Uterus (tissue), 4 donors: Measurements from ENCODE around the gene HABP4. TPM values are rescaled to one million over a fixed set of nuclear protein-coding genes. Genes with fewer than 3 reads are reported as not detected.
A peak's percentile ranks its signal among the peaks of the same experiment; 100 is the strongest.

Source experiments
- DNase-seq, 2 donors: peaks; one replicate each; pipeline ENCODE4 v3.0.0-alpha.2; 2019 to 2020
- H3K27ac ChIP-seq, 2 donors: fragments of 200-600 bp; sonication (generic); 1 replicate in 1 of 2; 2 replicates in 1 of 2; pipeline ENCODE4 v1.5.1; 2016 to 2018
- H3K27me3 ChIP-seq, 2 donors: fragments of 200-600 bp; sonication (generic); one replicate each; pipeline ENCODE4 v1.5.1; 2018 to 2019; ENCODE audit warnings: control low read depth in 1 of 2
- H3K36me3 ChIP-seq, 2 donors: fragments of 200-600 bp; sonication (generic); one replicate each; pipeline ENCODE4 v1.5.1; 2019; ENCODE audit warnings: control low read depth in 1 of 2
- H3K4me1 ChIP-seq, 2 donors: fragments of 200-600 bp; sonication (generic); one replicate each; pipeline ENCODE4 v1.5.1; 2018 to 2019; ENCODE audit warnings: control low read depth in 1 of 2
- H3K4me3 ChIP-seq, 2 donors: fragments of 200-600 bp; sonication (generic); 1 replicate in 1 of 2; 2 replicates in 1 of 2; pipeline ENCODE4 v1.5.1; 2018 to 2019; ENCODE audit warnings: mild to moderate bottlenecking in 1 of 2
- H3K9me3 ChIP-seq, 2 donors: fragments of 200-600 bp; sonication (generic); one replicate each; pipeline ENCODE4 v1.5.1; 2019; ENCODE audit warnings: control low read depth in 1 of 2
- POLR2A ChIP-seq, 2 donors: fragments of 450-650 bp; IDR thresholded peaks; one replicate each; pipeline ENCODE4 v1.6.1; 2016; ENCODE audit warnings: antibody characterized with exemption in 2 of 2, mild to moderate bottlenecking in 1 of 2, moderate library complexity in 1 of 2
- intact Hi-C: fragments of 100-400 bp; cut with DNase I; formaldehyde crosslinking; loops from one replicate; pipeline ENCODE4 v1.15.1; 2023; ENCODE audit warnings: low total_unique reads
- total RNA-seq, 4 donors: library from RNA; depleted of rRNA in 3 of 4; stranded (reverse); fragments of >200 nt in 3 of 4; gene quantifications; one replicate each; pipeline versions ENCODE4 v1.1.0 to v1.2.4, GENCODE V29; 2014 to 2023
- TF ChIP-seq, protein P1 (sequence below), 4 experiments: fragments of 200-600 bp in 2 of 4; fragments of 450-650 bp in 2 of 4; sonication (generic) in 2 of 4; IDR thresholded peaks; one replicate each; pipeline ENCODE4 v1.5.1; 2016 to 2019; ENCODE audit warnings: antibody characterized with exemption in 4 of 4, mild to moderate bottlenecking in 2 of 4, moderate library complexity in 1 of 4
- donor health status: DM: yes; HTN: yes; CAD: no.

Gene HABP4
- total RNA-seq, 4 donors from 2014 or later, result 4.1 to 19.4 (median 11.9) TPM

DNA sequence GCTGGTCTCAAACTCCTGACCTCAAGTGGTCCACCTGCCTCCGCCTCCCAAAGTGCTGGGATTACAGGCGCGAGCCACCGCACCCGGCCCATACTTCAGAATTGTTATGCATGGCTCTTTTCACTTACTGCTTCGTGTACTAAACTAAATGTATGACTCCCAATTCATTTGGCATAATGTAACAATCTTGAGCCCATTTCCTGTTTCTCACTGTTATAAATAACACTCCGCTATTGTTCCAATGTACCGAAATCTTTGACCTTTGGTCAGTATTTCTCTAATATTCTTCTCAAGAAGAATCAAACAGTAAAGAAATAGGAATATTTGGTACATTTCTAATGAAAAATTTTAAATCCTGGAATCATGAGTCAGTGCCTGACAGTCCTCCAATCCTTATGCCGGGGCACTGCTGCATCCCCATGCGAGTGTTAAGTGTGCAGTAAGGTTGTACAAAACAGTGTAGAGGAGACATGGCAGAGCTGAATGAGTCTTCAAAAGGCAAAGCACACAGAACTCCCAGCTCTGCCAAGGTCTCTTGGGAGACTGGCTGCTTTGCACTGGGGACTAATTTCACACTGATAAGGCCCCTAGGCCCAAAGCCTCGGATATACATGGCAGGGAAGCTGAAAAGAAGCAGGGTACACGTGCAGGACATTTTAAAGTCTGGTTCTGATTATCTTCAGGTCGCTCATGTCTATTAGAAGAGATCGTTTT is 58.4 kb downstream of the HABP4 start:
- Histone ChIP-seq H3K27ac (peak overlapping the region in 1 of 2 donors; percentile 10), H3K4me3 (no peak overlapping the region), H3K9me3 (no peaks in the 10 kb centered on the region), H3K36me3 (no peaks in the 10 kb centered on the region), H3K4me1 (no peaks in the 10 kb centered on the region), H3K27me3 (no peaks in the 10 kb centered on the region)
- TF ChIP-seq POLR2A (IDR thresholded peaks at IDR 0.05), result no peak
- TF ChIP-seq, protein P1, sequence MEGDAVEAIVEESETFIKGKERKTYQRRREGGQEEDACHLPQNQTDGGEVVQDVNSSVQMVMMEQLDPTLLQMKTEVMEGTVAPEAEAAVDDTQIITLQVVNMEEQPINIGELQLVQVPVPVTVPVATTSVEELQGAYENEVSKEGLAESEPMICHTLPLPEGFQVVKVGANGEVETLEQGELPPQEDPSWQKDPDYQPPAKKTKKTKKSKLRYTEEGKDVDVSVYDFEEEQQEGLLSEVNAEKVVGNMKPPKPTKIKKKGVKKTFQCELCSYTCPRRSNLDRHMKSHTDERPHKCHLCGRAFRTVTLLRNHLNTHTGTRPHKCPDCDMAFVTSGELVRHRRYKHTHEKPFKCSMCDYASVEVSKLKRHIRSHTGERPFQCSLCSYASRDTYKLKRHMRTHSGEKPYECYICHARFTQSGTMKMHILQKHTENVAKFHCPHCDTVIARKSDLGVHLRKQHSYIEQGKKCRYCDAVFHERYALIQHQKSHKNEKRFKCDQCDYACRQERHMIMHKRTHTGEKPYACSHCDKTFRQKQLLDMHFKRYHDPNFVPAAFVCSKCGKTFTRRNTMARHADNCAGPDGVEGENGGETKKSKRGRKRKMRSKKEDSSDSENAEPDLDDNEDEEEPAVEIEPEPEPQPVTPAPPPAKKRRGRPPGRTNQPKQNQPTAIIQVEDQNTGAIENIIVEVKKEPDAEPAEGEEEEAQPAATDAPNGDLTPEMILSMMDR (IDR thresholded peaks at IDR 0.05), result no peak
- intact Hi-C loops, result no loop called here
- DNase-seq, result no peak

GRCh38 chr9:96509026-96509425 is 59.1 kb downstream of the HABP4 start:
- intact Hi-C loops, result no loop called here

GRCh38 chr9:96509848-96510247 is 59.9 kb downstream of the HABP4 start:
- Histone ChIP-seq H3K27ac (no peak overlapping the region), H3K36me3 (no peaks in the 10 kb centered on the region), H3K4me1 (no peaks in the 10 kb centered on the region), H3K27me3 (no peaks in the 10 kb centered on the region), H3K4me3 (no peak overlapping the region), H3K9me3 (no peaks in the 10 kb centered on the region)
- intact Hi-C loops, result no loop called here
- no peak for DNase-seq
- TF ChIP-seq, protein P1 (IDR thresholded peaks at IDR 0.05), result no peak
- no peak for TF ChIP-seq POLR2A (IDR thresholded peaks at IDR 0.05)

More at GRCh38 chr9:96509026-96509425, 59.1 kb downstream of the HABP4 start:
- no peak for DNase-seq
- H3K36me3 ChIP-seq, result no peaks in the 10 kb centered on the region
- TF ChIP-seq, protein P1 (IDR thresholded peaks at IDR 0.05), result no peak
- TF ChIP-seq POLR2A (IDR thresholded peaks at IDR 0.05), result no peak
- no peak overlapping the region for H3K27ac ChIP-seq
- H3K4me3 ChIP-seq, result no peak overlapping the region
- H3K9me3 ChIP-seq, result no peaks in the 10 kb centered on the region
- H3K27me3 ChIP-seq, result no peaks in the 10 kb centered on the region
- H3K4me1 ChIP-seq, result no peaks in the 10 kb centered on the region

DNA sequence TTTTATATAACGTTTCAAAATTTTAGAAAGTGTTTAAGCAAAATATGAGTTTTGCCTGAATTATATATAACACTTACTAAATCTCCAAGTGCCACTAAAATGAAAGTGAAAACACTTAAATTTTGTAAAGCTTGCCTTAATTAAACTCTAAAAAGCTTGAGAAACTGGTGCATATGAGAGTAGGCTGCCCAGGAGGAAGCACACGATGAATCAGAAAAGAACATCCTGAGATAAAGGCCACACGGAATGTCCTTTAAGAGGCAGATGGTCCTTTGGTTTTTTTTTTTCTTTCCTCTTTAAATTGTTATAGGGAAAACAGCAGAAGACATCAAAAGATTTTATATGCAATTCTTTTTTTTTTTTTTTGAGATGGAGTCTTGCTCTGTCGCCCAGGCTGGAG is 60.3 kb downstream of the HABP4 start:
- H3K4me1 ChIP-seq, result no peaks in the 10 kb centered on the region
- TF ChIP-seq, protein P1 (IDR thresholded peaks at IDR 0.05), result no peak
- no peaks in the 10 kb centered on the region for H3K27me3 ChIP-seq
- no peak for DNase-seq
- no peaks in the 10 kb centered on the region for H3K36me3 ChIP-seq
- no peak overlapping the region for H3K4me3 ChIP-seq
- no peaks in the 10 kb centered on the region for H3K9me3 ChIP-seq
- H3K27ac ChIP-seq, result no peak overlapping the region
- intact Hi-C loops, result no loop called here

GRCh38 chr9:96512240-96512639 is 62.3 kb downstream of the HABP4 start:
- H3K4me3 ChIP-seq, result no peak overlapping the region
- no peaks in the 10 kb centered on the region for H3K36me3 ChIP-seq
- no peak for TF ChIP-seq POLR2A (IDR thresholded peaks at IDR 0.05)
- TF ChIP-seq, protein P1 (IDR thresholded peaks at IDR 0.05), result no peak
- intact Hi-C loops, result no loop called here
- no peaks in the 10 kb centered on the region for H3K27me3 ChIP-seq
- DNase-seq, result no peak
- H3K9me3 ChIP-seq, result no peaks in the 10 kb centered on the region
- H3K4me1 ChIP-seq, result no peaks in the 10 kb centered on the region
- no peak overlapping the region for H3K27ac ChIP-seq
